WERI-Rb-1 (cell line): ENCODE measurements around the gene PAOX.

Experiments used
- DNase-seq: peaks from one replicate; pipeline ENCODE4 v3.0.0-alpha.2; 2020
- H3K27ac ChIP-seq: fragments of 250-450 bp; sonication (Bioruptor Pico); 2 replicates; pipeline ENCODE4 v1.5.1; 2020; ENCODE audit warnings: mild to moderate bottlenecking, moderate library complexity
- H3K27me3 ChIP-seq: fragments of 250-450 bp; sonication (Bioruptor Pico); 2 replicates; pipeline ENCODE4 v1.5.1; 2021; ENCODE audit warnings: mild to moderate bottlenecking, low read depth, moderate library complexity; ENCODE audit not compliant: insufficient read depth, severe bottlenecking
- H3K36me3 ChIP-seq: fragments of 250-450 bp; sonication (Bioruptor Pico); 2 replicates; pipeline ENCODE4 v1.5.1; 2020; ENCODE audit warnings: mild to moderate bottlenecking, moderate library complexity
- H3K4me3 ChIP-seq: 2 replicates; pipeline ENCODE4 v1.5.1; 2011; ENCODE audit warnings: low read depth, mild to moderate bottlenecking, control low read depth, low read length
- H3K9me3 ChIP-seq: fragments of 250-450 bp; sonication (Bioruptor Pico); 2 replicates; pipeline ENCODE4 v1.5.1; 2021; ENCODE audit warnings: mild to moderate bottlenecking, moderate library complexity; ENCODE audit not compliant: severe bottlenecking
- CTCF ChIP-seq: IDR thresholded peaks from 2 replicates; pipeline ENCODE4 v1.5.1; 2011; ENCODE audit warnings: low read depth, mild to moderate bottlenecking, control low read depth, inconsistent platforms, low read length

The PAOX gene

GRCh38 chr10:133359972-133360610 lies 19.0 kb upstream of the PAOX start:
- no peak for DNase-seq
- no peak overlapping the region for H3K27ac ChIP-seq
- H3K36me3 ChIP-seq: peaks cover 22% of the 10 kb centered on the region
- H3K9me3 ChIP-seq: no peaks in the 10 kb centered on the region
- H3K27me3 ChIP-seq: no peaks in the 10 kb centered on the region
- H3K4me3 ChIP-seq: no peak overlapping the region
- no peak for TF ChIP-seq CTCF

DNA sequence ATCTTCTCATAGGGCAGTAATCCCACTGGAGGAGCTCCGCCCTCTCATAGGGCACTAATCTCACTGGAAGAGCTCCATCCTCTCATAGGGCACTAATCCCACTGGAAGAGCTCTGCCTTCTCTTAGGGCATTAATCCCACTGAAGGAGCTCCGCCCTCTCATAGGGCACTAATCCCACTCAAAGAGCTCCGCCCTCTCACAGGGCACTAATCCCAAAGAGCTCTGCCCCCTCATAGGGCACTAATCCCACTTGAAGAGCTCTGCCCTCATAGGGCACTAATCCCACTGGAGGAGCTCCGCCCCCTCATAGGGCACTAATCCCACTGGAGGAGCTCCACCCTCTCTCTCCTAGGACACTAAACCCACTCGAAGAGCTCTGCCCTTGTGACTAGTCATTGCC lies 17.8 kb upstream of the PAOX start:
- Histone ChIP-seq H3K27ac (no peak overlapping the region), H3K9me3 (no peaks in the 10 kb centered on the region), H3K4me3 (no peak overlapping the region), H3K27me3 (no peaks in the 10 kb centered on the region), H3K36me3 (peaks cover 22% of the 10 kb centered on the region)
- no peak for TF ChIP-seq CTCF
- DNase-seq: no peak

DNA sequence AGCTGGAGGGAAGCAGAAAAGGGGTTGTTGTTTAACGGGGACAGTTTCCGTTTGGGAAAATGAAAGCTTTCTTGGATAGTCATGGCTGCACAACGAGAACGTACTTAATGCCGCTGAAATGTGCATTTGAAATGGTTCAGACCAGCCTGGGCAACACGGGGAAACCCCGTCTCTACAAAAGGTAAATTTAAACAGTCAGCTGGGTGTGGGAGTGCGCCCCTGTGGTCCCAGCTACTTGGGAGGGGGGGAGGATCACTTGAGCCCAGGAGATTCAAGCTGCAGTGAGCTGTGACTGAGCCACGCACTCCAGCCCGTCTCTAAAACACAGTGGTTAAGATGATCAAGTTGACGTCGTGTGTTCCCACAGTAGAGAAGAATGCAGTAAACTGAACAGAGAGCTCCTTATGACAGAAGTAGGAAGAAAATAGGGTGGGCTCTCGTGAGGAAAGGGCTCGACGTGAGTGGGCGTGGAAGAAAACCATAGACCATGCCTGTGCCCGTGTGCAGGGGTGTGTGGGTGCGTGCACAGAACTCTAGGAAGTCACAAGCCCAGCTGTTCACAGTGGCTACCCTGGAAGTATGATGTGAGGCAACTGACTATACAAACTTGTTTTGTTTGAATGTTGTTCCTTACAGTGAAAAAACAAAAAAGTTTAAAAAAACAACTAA lies 17.2 kb upstream of the PAOX start:
- H3K36me3 ChIP-seq: peaks cover 22% of the 10 kb centered on the region
- no peak for TF ChIP-seq CTCF
- no peaks in the 10 kb centered on the region for H3K27me3 ChIP-seq
- H3K4me3 ChIP-seq: no peak overlapping the region
- no peak for DNase-seq
- no peaks in the 10 kb centered on the region for H3K9me3 ChIP-seq
- no peak overlapping the region for H3K27ac ChIP-seq

GRCh38 chr10:133362846-133363245 lies 16.2 kb upstream of the PAOX start:
- H3K27ac ChIP-seq: no peak overlapping the region
- H3K27me3 ChIP-seq: no peaks in the 10 kb centered on the region
- no peak overlapping the region for H3K4me3 ChIP-seq
- no peak for TF ChIP-seq CTCF
- DNase-seq: no peak
- H3K9me3 ChIP-seq: no peaks in the 10 kb centered on the region
- peaks cover 22% of the 10 kb centered on the region for H3K36me3 ChIP-seq

DNA sequence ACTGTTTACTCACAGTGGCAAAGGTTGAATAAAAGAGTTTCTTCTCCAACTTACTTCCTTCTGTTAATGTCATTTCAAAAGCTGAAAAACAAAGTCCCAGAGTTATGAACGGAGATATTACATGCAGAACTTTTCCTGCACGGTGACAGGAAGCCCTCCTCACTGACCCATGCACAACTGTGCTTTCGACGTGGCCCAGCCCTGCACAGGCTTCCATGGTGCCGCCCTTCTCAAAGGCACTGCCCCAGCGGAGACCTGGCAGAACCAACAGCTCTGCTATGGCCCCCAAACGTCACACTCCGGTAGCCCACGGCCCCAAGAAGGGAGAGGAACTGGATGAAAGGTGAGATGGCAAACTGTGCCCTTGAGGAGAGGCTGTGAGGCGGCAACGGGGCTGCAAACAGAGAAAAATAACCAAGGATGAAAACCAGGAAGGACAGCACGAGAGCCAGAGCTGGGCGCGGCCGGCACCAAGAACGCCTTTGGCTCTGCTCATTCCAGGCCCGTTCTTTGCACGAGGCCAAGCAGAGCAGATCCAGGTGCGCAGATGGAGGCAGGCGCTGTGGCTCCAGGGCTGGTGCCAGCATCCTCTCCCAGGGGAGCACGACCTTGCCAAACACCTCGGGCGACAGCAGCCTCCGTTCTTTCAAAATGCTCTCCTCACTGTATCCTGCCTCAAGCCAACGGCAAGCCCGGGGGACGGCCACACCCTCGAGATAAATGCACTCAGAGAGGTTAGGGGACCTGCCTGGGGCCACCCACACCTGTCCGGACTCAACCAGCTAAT lies 14.2 kb upstream of the PAOX start:
- no peak overlapping the region for H3K4me3 ChIP-seq
- no peaks in the 10 kb centered on the region for H3K27me3 ChIP-seq
- DNase-seq: no peak
- peaks cover 40% of the 10 kb centered on the region for H3K36me3 ChIP-seq
- no peaks in the 10 kb centered on the region for H3K9me3 ChIP-seq
- TF ChIP-seq CTCF: no peak
- no peak overlapping the region for H3K27ac ChIP-seq
